GM12872 (cell line): Measurements from ENCODE around the gene TASOR2.

ENCODE experiments used
- TF ChIP-seq, protein P1 (sequence below): IDR thresholded peaks from 3 replicates; pipeline ENCODE4 v1.5.1; 2011; ENCODE audit warnings: low read depth, mild to moderate bottlenecking, low read length, moderate library complexity; ENCODE audit not compliant: insufficient read depth

Gene TASOR2

DNA sequence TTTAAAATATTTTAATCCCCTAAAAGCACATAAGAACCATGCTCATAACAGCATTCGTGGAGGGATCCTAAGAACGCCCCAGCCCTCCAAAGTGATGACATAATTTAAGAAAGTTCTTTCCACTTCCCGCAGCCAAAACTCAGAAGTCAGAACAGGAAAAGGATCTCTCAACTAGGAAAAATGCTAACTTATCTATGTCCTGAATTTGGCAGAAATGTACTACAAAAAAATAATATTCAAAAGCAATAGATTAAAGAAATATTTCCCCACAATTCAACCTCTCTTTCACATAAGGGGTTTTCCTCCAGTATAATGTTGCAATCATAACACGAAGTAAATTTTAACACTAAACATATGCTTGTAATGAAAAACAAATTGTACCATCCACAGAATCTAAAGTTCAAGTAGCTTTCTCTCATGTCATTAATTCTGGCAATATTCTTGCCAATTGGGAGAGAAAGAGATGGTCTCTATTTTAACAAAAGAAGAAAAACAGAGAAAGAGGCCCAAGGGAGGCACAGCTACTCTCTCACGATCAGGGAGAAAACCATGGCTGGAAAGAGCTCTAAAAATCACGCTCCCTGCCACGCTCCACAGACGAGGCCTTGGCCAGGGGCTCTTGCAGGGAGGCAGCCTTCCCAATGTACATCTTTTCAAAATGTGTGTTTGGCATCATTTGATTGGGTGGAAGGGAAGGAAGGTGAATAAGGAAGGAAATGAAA lies 41.1 kb upstream of the TASOR2 start:
- TF ChIP-seq, protein P1, sequence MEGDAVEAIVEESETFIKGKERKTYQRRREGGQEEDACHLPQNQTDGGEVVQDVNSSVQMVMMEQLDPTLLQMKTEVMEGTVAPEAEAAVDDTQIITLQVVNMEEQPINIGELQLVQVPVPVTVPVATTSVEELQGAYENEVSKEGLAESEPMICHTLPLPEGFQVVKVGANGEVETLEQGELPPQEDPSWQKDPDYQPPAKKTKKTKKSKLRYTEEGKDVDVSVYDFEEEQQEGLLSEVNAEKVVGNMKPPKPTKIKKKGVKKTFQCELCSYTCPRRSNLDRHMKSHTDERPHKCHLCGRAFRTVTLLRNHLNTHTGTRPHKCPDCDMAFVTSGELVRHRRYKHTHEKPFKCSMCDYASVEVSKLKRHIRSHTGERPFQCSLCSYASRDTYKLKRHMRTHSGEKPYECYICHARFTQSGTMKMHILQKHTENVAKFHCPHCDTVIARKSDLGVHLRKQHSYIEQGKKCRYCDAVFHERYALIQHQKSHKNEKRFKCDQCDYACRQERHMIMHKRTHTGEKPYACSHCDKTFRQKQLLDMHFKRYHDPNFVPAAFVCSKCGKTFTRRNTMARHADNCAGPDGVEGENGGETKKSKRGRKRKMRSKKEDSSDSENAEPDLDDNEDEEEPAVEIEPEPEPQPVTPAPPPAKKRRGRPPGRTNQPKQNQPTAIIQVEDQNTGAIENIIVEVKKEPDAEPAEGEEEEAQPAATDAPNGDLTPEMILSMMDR, result no peak

GRCh38 chr10:5644930-5645329 lies 39.7 kb upstream of the TASOR2 start:
- TF ChIP-seq, protein P1, result no peak

DNA sequence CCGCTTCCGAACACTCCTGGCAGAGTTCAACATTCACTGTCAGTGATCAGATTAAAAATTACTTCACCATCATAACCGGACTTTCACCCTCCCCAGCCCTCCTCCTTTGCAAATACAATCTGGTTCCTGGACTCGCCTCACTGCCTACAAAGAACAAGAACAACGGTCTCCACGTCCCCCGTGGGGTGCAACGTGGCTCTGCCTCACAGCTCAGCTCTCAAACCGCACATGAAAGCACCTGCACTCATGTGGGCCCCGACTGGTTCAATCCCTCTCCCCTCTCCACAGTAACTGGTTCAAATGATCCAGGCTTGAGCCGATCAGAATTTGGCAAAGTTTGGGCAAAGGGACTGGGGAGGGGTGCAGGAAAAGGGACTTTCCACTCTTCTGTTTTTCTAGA lies 39.3 kb upstream of the TASOR2 start:
- TF ChIP-seq, protein P1, result no peak

- TF ChIP-seq, protein P1, result no peak
These were observed 38.6 kb upstream of the TASOR2 start for GRCh38 chr10:5645944-5646617.

GRCh38 chr10:5647507-5648240 lies 37.0 kb upstream of the TASOR2 start:
- TF ChIP-seq, protein P1, result no peak

DNA sequence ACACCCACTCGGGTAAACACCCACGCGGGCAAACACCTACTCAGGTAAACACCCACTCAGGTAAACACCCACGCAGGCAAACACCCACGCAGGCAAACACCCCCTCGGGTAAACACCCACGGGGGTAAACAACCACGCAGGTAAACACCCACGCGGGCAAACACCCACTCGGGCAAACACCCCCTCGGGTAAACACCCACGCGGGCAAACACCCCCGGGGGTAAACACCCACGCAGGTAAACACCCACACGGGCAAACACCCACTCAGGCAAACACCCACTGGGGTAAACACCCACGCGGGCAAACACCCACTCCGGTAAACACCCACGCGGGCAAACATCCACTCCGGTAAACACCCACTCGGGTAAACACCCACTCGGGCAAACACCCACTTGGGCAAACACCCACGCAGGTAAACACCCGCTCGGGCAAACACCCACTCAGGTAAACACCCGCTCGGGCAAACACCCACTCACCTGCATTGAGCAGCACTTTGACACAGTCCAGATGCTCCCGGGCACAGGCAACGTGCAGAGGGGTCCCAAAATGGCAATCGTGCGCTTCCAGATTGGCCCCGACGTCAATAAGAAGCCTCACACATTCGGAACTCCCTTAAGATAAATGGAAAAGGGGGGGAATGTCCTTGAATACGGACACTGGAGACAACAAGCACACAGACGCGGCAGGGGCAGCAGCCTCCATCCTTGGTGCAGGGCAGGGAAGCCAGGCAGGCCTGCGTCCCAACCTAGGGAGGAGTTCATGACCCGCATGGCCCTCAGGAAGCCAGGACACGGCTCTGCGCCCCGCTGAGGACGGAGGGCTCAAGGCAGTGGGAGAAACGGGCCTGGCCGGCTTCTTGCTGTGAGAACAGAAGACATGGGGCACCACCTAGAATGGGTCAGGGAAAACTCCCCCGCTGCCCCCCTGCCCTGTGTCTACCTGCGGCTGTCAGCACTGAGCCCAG lies 35.9 kb upstream of the TASOR2 start:
- TF ChIP-seq, protein P1, result no peak
